Mesendoderm (in vitro differentiated cells): ENCODE measurements around the gene ANKS3.

Experiments
- DNase-seq: peaks from one replicate; pipeline ENCODE4 v3.0.0; 2013
- H2AK5ac ChIP-seq: 2 replicates; pipeline ENCODE4 v1.6.1; 2013; ENCODE audit warnings: low read length, inconsistent platforms
- H2BK120ac ChIP-seq: 2 replicates; pipeline ENCODE4 v1.6.1; 2013; ENCODE audit warnings: low read depth, mild to moderate bottlenecking, low read length, moderate library complexity, mixed read lengths
- H2BK15ac ChIP-seq: replicated peaks from 2 replicates; pipeline ENCODE4 v1.6.1; 2013; ENCODE audit warnings: low read depth, mild to moderate bottlenecking, moderate library complexity
- H2BK5ac ChIP-seq: 2 replicates; pipeline ENCODE4 v1.6.1; 2013; ENCODE audit warnings: low read length, inconsistent platforms
- H3K18ac ChIP-seq: 2 replicates; pipeline ENCODE4 v1.6.1; 2013; ENCODE audit warnings: mild to moderate bottlenecking, low read length, mixed read lengths
- H3K23ac ChIP-seq: one replicate; pipeline ENCODE4 v1.6.1; 2013; ENCODE audit warnings: low read length
- H3K27ac ChIP-seq: 2 replicates; pipeline ENCODE4 v1.5.1; 2013; ENCODE audit warnings: low read depth, mild to moderate bottlenecking, inconsistent platforms, low read length, moderate library complexity
- H3K27me3 ChIP-seq: 2 replicates; pipeline ENCODE4 v1.6.1; 2013; ENCODE audit warnings: low read length, control low read depth, mild to moderate bottlenecking, inconsistent platforms; ENCODE audit not compliant: insufficient read depth, poor library complexity
- H3K36me3 ChIP-seq: 2 replicates; pipeline ENCODE4 v1.6.1; 2013; ENCODE audit warnings: low read length, inconsistent platforms; ENCODE audit not compliant: control insufficient read depth, insufficient read depth
- H3K4ac ChIP-seq: one replicate; pipeline ENCODE4 v1.6.1; 2013; ENCODE audit warnings: low read depth, mild to moderate bottlenecking, low read length, moderate library complexity
- H3K4me1 ChIP-seq: 2 replicates; pipeline ENCODE4 v1.6.1; 2013; ENCODE audit warnings: low read depth, low read length, inconsistent platforms; ENCODE audit not compliant: control insufficient read depth
- H3K4me2 ChIP-seq: 2 replicates; pipeline ENCODE4 v1.6.1; 2013; ENCODE audit warnings: low read length
- H3K4me3 ChIP-seq: 2 replicates; pipeline ENCODE4 v1.5.1; 2013; ENCODE audit warnings: mild to moderate bottlenecking, low read length
- H3K56ac ChIP-seq: one replicate; pipeline ENCODE4 v1.6.1; 2013; ENCODE audit warnings: low read length
- H3K79me1 ChIP-seq: 2 replicates; pipeline ENCODE4 v1.6.1; 2013; ENCODE audit warnings: low read length, inconsistent platforms
- H3K79me2 ChIP-seq: 2 replicates; pipeline ENCODE4 v1.6.1; 2013; ENCODE audit warnings: mild to moderate bottlenecking, low read length; ENCODE audit not compliant: control insufficient read depth, insufficient read depth
- H3K9ac ChIP-seq: 2 replicates; pipeline ENCODE4 v1.6.1; 2013; ENCODE audit warnings: low read length, inconsistent platforms
- H4K5ac ChIP-seq: one replicate; pipeline ENCODE4 v1.6.1; 2013; ENCODE audit warnings: low read length
- H4K8ac ChIP-seq: one replicate; pipeline ENCODE4 v1.6.1; 2013; ENCODE audit warnings: low read depth, mild to moderate bottlenecking, control low read depth, low read length, moderate library complexity
- WGBS: extraction: QIAGEN DNeasy Blood & Tissue Kit; methylation state at CpG from one replicate; pipeline ENCODE4 v1.1.7; 2013; ENCODE audit warnings: low lambda C conversion rate, missing lambda C conversion rate; ENCODE audit not compliant: insufficient coverage; ENCODE audit errors: extremely low coverage; 5-methylcytosine and 5-hydroxymethylcytosine counted together

ANKS3 gene

GRCh38 chr16:4687946-4688673 lies 46.0 kb downstream of the ANKS3 start:
- Histone ChIP-seq H2BK15ac (no peak overlapping the region), H3K79me2 (no peaks in the 10 kb centered on the region), H2AK5ac (no peak overlapping the region), H3K56ac (no peak overlapping the region), H4K5ac (no peak overlapping the region), H2BK5ac (no peak overlapping the region), H3K18ac (no peak overlapping the region), H3K36me3 (no peaks in the 10 kb centered on the region), H3K9ac (no peak overlapping the region), H2BK120ac (no peak overlapping the region), H3K79me1 (no peaks in the 10 kb centered on the region), H4K8ac (no peak overlapping the region), H3K4me3 (no peak overlapping the region), H3K27me3 (no peaks in the 10 kb centered on the region), H3K4ac (no peak overlapping the region), H3K4me1 (no peaks in the 10 kb centered on the region), H3K27ac (no peak overlapping the region), H3K4me2 (no peak overlapping the region), H3K23ac (no peak overlapping the region)
- WGBS, result no CpG with 5 or more reads among the region's 39 CpGs
- DNase-seq, result no peak

- Histone ChIP-seq H3K9ac (no peak overlapping the region), H3K18ac (no peak overlapping the region), H3K56ac (no peak overlapping the region), H3K4me2 (no peak overlapping the region), H3K27ac (no peak overlapping the region), H2BK5ac (no peak overlapping the region), H3K4me1 (no peaks in the 10 kb centered on the region), H3K4me3 (no peak overlapping the region), H2AK5ac (no peak overlapping the region), H4K5ac (no peak overlapping the region), H3K79me1 (no peaks in the 10 kb centered on the region), H3K79me2 (no peaks in the 10 kb centered on the region), H3K4ac (no peak overlapping the region), H3K23ac (no peak overlapping the region), H3K36me3 (no peaks in the 10 kb centered on the region), H2BK15ac (no peak overlapping the region), H3K27me3 (no peaks in the 10 kb centered on the region), H4K8ac (no peak overlapping the region), H2BK120ac (no peak overlapping the region)
- no peak for DNase-seq
- WGBS, result no CpG with 5 or more reads among the region's 8 CpGs
These were observed 46.7 kb downstream of the ANKS3 start for GRCh38 chr16:4687416-4687815.

- H2AK5ac ChIP-seq, result no peak overlapping the region
- no peak overlapping the region for H2BK120ac ChIP-seq
- H2BK5ac ChIP-seq, result no peak overlapping the region
- no peak overlapping the region for H4K8ac ChIP-seq
- no peaks in the 10 kb centered on the region for H3K79me1 ChIP-seq
- no peak overlapping the region for H3K4ac ChIP-seq
- H3K79me2 ChIP-seq, result no peaks in the 10 kb centered on the region
- no peak overlapping the region for H3K9ac ChIP-seq
- no peaks in the 10 kb centered on the region for H3K27me3 ChIP-seq
- H3K4me3 ChIP-seq, result no peak overlapping the region
- no peak overlapping the region for H3K18ac ChIP-seq
- WGBS, result no CpG with 5 or more reads among the region's 27 CpGs
- no peak overlapping the region for H3K27ac ChIP-seq
- H3K36me3 ChIP-seq, result no peaks in the 10 kb centered on the region
- H3K4me1 ChIP-seq, result no peaks in the 10 kb centered on the region
- H3K23ac ChIP-seq, result no peak overlapping the region
- no peak overlapping the region for H3K56ac ChIP-seq
- no peak overlapping the region for H4K5ac ChIP-seq
- H2BK15ac ChIP-seq, result no peak overlapping the region
- no peak for DNase-seq
- H3K4me2 ChIP-seq, result no peak overlapping the region
These were observed 47.4 kb downstream of the ANKS3 start for GRCh38 chr16:4686497-4687210.

- H2AK5ac ChIP-seq, result no peak overlapping the region
These were observed 48.1 kb downstream of the ANKS3 start for GRCh38 chr16:4685776-4686496.

GRCh38 chr16:4685292-4685691 lies 48.8 kb downstream of the ANKS3 start:
- Histone ChIP-seq H3K79me2 (no peaks in the 10 kb centered on the region), H3K36me3 (no peaks in the 10 kb centered on the region)

More at GRCh38 chr16:4685776-4686496, 48.1 kb downstream of the ANKS3 start:
- no peaks in the 10 kb centered on the region for H3K27me3 ChIP-seq
- H3K4me3 ChIP-seq, result no peak overlapping the region
- H2BK120ac ChIP-seq, result no peak overlapping the region
- no peak overlapping the region for H3K9ac ChIP-seq
- H3K36me3 ChIP-seq, result no peaks in the 10 kb centered on the region
- H3K56ac ChIP-seq, result no peak overlapping the region
- no peaks in the 10 kb centered on the region for H3K79me1 ChIP-seq
- no peak overlapping the region for H2BK5ac ChIP-seq
- H4K5ac ChIP-seq, result no peak overlapping the region
- no peak overlapping the region for H3K23ac ChIP-seq
- H2BK15ac ChIP-seq, result no peak overlapping the region
- H3K79me2 ChIP-seq, result no peaks in the 10 kb centered on the region
- no peak overlapping the region for H4K8ac ChIP-seq
- no CpG with 5 or more reads among the region's 38 CpGs for WGBS
- DNase-seq, result no peak
- H3K4me2 ChIP-seq, result no peak overlapping the region
- H3K4me1 ChIP-seq, result no peaks in the 10 kb centered on the region
- H3K18ac ChIP-seq, result no peak overlapping the region
- no peak overlapping the region for H3K4ac ChIP-seq
- no peak overlapping the region for H3K27ac ChIP-seq

More at GRCh38 chr16:4685292-4685691, 48.8 kb downstream of the ANKS3 start:
- WGBS, result no CpG with 5 or more reads among the region's 13 CpGs
- Histone ChIP-seq H3K18ac (no peak overlapping the region), H3K4me3 (no peak overlapping the region), H3K27ac (no peak overlapping the region), H2BK15ac (no peak overlapping the region), H3K4me1 (no peaks in the 10 kb centered on the region), H2BK5ac (no peak overlapping the region), H3K56ac (no peak overlapping the region), H4K8ac (no peak overlapping the region), H2AK5ac (no peak overlapping the region), H3K9ac (no peak overlapping the region), H3K4ac (no peak overlapping the region), H3K27me3 (no peaks in the 10 kb centered on the region), H3K79me1 (no peaks in the 10 kb centered on the region), H3K23ac (no peak overlapping the region), H3K4me2 (no peak overlapping the region), H2BK120ac (no peak overlapping the region), H4K5ac (no peak overlapping the region)
- no peak for DNase-seq
